ENCODE results near the gene ISLR. TPM values are rescaled to one million over a fixed set of nuclear protein-coding genes. Genes with fewer than 3 reads are reported as not detected.
A peak's percentile ranks its signal among the peaks of the same experiment; 100 is the strongest.

ISLR gene
- total and polyA plus RNA-seq, 9 of the 15 experiments (the other 6 are each of a cell fraction or from before 2014, with no cell fraction given): not detected

DNA sequence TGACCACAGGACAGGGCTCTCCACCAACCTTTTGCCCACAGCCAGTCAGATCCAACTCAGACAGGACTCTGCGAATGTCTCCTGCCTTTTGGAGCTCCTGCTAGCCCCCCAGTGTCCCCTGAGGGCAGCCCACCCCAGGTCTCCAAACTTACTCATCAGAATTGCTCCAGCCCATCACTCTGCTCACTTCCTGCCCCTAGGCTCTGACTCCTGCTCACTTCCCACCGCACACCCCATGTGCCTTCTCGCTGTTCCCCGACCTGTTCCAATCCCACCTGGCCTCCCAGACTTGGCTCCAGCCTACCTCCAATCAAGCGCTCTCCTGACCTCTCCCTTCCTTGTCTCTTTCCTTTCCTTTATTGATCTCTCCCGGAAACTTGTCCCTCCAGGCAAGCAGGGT is 35.0 kb downstream of the ISLR start:
- no TSS peak for BruUV-seq (replicated peaks)
- Histone ChIP-seq H3K9ac (ENCODE audit: insufficient read depth in 1 of 2, low read depth in 2 of 2, low read length in 2 of 2) (peak overlapping the region in 1 of 2 experiments; percentile 48; a peak in 1 of 4 replicates), H3K9me3 (replicated peaks; ENCODE audit: control insufficient read depth, insufficient read depth, low read depth, low read length) (no peaks in the 10 kb centered on the region), H3K27me3 (ENCODE audit: control insufficient read depth in 2 of 2, insufficient read depth in 2 of 2, low read length in 2 of 2) (peaks cover 9 to 62% of the 10 kb centered on the region in 2 experiments; a peak in 4 of 5 replicates), H3K4me2 (ENCODE audit: insufficient read depth, low read length) (no peak overlapping the region), H3K4me1 (replicated peaks in 1 of 2; ENCODE audit: control insufficient read depth in 2 of 2, insufficient read depth in 2 of 2, low read length in 2 of 2) (peaks cover 3 to 6% of the 10 kb centered on the region in 2 experiments; a peak in 2 of 5 replicates), H3K79me2 (ENCODE audit: control insufficient read depth, insufficient read depth, low read length) (no peaks in the 10 kb centered on the region), H3K27ac (ENCODE audit: extremely low read depth, low read depth, low read length) (no peak overlapping the region), H2AFZ (ENCODE audit: low read depth, low read length) (no peak overlapping the region), H3K36me3 (ENCODE audit: control insufficient read depth, insufficient read depth, low read length) (no peaks in the 10 kb centered on the region), H4K20me1 (replicated peaks; ENCODE audit: control insufficient read depth, insufficient read depth, low read length) (0 out of 2 replicates have a peak, but pooled peaks cover 12% of the 10 kb centered on the region), H3K9me1 (ENCODE audit: control insufficient read depth, insufficient read depth, low read length) (no peaks in the 10 kb centered on the region), H3K4me3 (no peak overlapping the region)
- FAIRE-seq: no peak
- in situ Hi-C loops (cut with MboI): no loop called here
- 10% methylated on average over 6 of the region's 6 CpGs for WGBS (ENCODE audit: insufficient coverage, low coverage, missing lambda C conversion rate)
- ChIA-PET CTCF (ENCODE audit: low intra/inter-chr PET ratio) (no interaction called here), POLR2A (interaction anchor here (0.6 kb wide), 1 partner anchor 71 kb away, joined by 3 read pairs; no protein-coding TSS in a partner anchor)
- ATAC-seq: no peak
- no peak for TF ChIP-seq FOSL1 (tag; conservative IDR thresholded peaks at IDR 0.05)
- no peak for TF ChIP-seq GABPA (tag; conservative IDR thresholded peaks at IDR 0.05; ENCODE audit: low read depth)
- TF ChIP-seq NFE2L1 (tag; IDR thresholded peaks at IDR 0.05; ENCODE audit: borderline replicate concordance, low read depth): no peak
- no peak for TF ChIP-seq ARID2 (IDR thresholded peaks at IDR 0.05)
- TF ChIP-seq BACH1 (tag; IDR thresholded peaks at IDR 0.05): no peak
- TF ChIP-seq ZBTB17 (CRISPR knock-in tag; IDR thresholded peaks at IDR 0.05): no peak
- no peak for DNase-seq (ENCODE audit: extremely low read depth in 1 of 4, low spot score in 3 of 4)
- intact Hi-C loops (cut with micrococcal nuclease): no loop called here
